Measurements from ENCODE around the gene HIRIP3.

DNA sequence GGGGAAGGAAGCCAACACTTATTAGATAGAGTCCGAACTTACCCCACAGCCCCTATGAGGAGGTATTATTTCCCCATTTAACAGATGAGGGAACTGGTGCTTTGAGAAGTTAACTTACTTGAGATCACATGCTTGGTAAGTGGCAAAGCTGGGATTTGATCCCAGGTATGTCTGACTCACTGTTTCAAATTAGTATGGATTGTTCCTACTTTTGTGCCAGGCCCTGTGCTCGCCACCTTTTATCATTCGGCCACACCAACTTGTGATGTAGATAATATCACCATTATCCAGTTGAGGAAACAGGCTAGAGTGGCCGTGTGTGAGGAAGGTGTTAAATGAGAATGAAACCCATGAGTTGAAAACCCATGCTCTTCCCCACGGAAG is 10.7 kb downstream of the HIRIP3 start:
- TF ChIP-seq ZFX (IDR thresholded peaks at IDR 0.05; ENCODE audit: borderline replicate concordance) (no peak), CTCF (IDR thresholded peaks at IDR 0.05) (no peak)

Measured in 22Rv1 (cell line).